Right renal pelvis (tissue), 4 donors: Measurements from ENCODE around the gene LIPN. TPM values are rescaled to one million over a fixed set of nuclear protein-coding genes. Genes with fewer than 3 reads are reported as not detected.
"Not testable (repeated sequence)": the region's sequence is repeated elsewhere in the genome, so short reads cannot be mapped to it uniquely, and the experiment has no call there.

Experiments
- DNase-seq, 4 donors: peaks; one replicate each; pipeline ENCODE4 v3.0.0-alpha.2; 2013; ENCODE audit warnings: low read depth in 4 of 4, low spot score in 3 of 4, missing footprints in 1 of 4
- polyA plus RNA-seq, 4 donors: library from polyadenylated mRNA; unstranded; fragments of 120-200 nt; gene quantifications; one replicate each; pipeline ENCODE4 v1.2.1, GENCODE V29; 2013; ENCODE audit not compliant: insufficient read length in 4 of 4

LIPN gene
- polyA plus RNA-seq: not detected

GRCh38 chr10:88759366-88760101, at the start of gene LIPN:
TSS of gene LIPN (plus strand) at chr10:88760020. CDS start at chr10:88761406, 1,386 bp downstream.
- no peak for DNase-seq

- no peak for DNase-seq
Observed at GRCh38 chr10:88715517-88715916, 44.3 kb upstream of the LIPN start.

- DNase-seq: no peak
Observed at GRCh38 chr10:88721392-88721791, 38.4 kb upstream of the LIPN start.

DNA sequence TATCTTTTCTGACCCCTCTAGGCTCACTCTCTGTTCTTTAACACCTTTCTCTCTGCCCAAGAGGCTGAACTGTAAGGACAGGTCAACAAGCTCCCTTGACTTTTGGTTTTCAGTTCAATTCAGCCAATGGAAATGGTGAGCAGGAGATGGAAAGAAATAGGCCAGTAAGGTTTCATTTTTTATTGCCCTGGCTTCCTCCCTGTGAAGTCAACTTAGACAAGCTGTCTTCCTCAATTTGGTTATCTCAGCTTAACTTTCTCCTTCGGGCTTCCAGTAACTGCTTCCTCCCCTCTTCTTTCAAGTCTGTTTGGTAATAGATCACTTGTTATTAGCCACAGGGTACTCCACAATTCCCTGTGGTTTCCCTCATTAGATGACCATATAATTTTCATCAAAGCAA, 34.0 kb upstream of the LIPN start:
- DNase-seq: no peak

- no peak for DNase-seq
Observed at GRCh38 chr10:88728107-88728763, 31.6 kb upstream of the LIPN start.

DNA sequence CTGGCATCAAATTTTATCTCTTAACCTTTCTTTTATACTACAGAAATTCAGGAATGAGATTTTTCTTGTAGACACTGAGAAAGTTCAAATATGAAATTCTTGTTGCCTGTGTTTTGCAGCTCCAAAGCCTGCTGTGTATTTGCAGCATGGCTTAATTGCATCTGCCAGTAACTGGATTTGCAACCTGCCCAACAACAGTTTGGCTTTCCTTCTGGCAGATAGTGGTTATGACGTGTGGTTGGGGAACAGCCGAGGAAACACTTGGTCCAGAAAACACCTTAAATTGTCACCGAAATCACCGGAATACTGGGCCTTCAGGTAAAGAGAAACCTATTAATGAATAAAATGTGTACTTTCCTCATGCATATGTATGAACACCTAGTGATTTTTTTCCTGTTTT, 29.0 kb upstream of the LIPN start:
- no peak for DNase-seq

GRCh38 chr10:88731296-88731695, 28.5 kb upstream of the LIPN start:
- no peak for DNase-seq

DNA sequence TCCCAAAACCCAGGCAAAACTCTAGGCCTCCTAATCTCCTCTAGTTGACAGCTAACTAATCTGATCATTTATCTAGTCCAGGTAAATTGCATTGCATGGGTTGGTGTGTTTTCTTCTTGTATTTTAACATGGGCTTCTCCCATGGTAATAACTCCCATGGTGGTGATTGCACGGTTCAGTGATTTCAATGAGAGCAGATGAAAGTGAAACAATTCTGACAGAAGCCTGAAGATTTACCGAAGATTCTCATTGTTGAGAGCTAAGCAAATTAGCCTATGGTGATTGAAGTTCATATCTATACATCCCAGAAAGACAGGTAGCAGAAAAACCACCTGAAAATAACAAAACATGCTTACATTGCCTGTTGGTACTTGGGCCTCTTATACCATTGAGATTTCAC, 26.6 kb upstream of the LIPN start:
- no peak for DNase-seq

DNA sequence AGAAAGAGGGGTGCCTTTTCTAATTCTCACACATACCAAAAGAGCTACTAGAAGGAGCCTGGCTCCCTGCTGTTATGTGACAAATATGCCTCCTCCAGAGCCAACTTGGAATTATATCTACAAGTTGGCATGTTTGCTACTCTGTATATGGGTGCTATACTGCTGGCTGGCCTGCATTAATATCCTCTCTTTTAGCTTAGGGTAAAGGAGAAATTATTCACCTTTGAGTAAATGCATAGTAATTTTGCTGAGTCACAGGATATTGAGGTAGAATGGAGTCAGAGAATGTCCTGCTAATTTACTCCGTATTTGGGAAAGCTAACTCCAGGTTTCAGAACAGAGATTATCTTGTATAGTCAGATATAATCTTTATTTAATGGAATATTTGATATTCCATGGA, 24.2 kb upstream of the LIPN start:
- DNase-seq: no peak

DNA sequence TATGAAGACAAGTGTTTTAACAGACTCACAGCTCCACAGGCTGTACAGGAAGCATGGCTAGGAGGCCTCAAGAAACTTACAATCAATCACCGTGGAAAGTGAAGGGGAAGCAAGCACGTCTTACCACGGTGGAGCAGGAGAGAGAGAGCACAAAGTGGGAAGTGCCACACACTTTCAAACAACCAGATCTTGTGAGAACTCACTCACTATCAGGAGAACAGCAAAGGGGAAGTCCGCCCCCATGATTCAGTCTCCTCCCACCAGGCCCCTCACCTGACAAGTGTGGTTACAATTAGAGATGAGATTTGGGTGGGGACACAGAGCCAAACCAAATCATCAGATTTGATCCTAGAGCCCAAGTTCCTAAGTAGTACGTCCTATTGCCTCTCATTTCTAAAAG, 17.9 kb upstream of the LIPN start:
- not testable (repeated sequence) for DNase-seq

- DNase-seq: no peak
Observed at GRCh38 chr10:88742448-88742847, 17.4 kb upstream of the LIPN start.

DNA sequence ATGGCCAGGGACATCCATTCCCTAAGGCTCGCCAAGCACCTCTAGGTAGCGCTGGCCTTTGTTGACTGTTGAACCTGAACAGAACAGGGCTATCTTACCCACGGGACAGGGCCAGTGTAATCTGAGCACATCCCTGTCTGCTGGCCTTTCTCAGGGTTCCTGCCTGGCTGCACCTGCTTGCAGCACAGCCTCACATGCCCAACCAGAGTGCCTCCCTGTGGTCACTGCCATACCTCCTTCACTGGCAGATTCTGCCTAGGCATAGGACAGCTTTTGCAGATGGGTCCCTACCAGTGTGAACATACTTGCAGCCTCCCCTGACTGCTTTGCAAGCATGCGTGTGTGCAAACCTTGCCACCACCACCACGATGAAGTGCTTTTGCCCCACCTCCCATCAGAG, 15.8 kb upstream of the LIPN start:
- DNase-seq: no peak

DNA sequence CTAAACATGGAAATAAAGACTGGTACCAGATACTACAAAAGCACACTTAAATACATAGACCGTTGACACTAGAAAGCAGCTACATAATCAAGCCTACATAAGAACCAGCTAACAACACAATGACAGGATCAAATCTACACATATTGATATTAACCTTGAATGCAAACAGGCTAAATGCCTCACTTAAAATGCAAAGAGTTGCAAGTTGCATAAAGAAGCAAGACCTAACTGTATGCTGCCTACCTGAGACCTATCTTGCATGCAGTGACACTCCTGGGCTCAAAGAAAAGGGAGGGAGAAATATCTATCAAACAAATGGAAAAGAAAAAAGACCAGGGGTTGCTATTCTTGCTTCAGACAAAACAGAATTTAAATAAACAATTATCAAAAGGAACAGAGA, 14.2 kb upstream of the LIPN start:
- DNase-seq: no peak

- no peak for DNase-seq
Observed at GRCh38 chr10:88754287-88754686, 5.5 kb upstream of the LIPN start.

DNA sequence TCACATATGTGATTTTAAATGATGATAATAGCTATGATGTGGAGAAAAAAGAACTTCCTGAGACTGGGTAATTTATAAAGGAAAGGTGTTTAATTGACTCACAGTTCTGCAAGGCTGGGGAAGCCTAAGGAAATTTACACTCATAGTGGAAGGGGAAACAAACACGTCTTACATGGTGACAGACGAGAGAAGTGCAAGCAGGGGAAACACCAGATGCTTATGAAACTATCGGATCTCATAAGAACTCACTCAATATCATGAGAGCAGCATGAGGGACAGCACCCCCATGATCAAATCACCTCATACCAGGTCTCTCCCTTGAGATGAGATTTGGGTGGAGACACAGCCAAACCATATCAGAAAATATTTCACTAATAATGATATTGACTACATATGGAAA, 4.1 kb upstream of the LIPN start:
- no peak for DNase-seq

- DNase-seq: no peak
Observed at GRCh38 chr10:88756660-88757059, 3.2 kb upstream of the LIPN start.

DNA sequence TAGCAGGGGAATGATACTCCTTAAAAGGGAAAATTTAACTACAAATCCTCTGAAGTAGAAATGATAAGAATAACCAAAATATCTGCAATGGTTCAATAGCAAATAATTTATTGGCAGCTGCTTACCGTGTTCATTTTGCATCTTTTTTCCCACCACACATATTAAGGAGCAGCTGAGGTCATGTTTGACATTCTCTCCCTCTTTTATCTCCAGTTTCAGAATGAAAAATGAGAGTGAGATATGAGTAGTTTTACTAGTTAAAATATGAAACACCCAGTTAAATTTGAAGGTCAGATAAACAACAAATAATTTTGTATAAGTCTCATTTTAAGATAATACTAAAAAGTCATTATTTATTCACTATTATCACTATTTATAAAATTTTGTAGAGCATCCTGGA, 3.1 kb downstream of the LIPN start:
- DNase-seq: no peak

DNA sequence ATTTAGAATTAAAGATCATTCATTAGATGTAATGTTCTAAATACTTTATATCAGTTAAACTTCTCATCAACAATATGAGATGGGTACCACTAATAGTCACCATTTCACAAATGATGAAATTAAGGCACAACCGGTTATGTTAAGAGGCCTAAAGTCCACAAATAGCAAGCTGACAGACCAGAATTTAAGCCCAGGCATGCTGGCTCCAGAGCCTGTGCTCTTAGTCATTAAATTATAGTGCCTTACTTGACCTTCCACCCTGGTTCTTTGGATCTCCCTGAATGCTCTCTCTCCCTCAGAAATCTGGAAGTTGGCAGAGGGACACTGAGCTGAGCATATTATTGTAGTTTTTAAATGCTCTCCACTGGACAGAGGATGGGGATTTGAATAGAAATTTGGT, 3.6 kb downstream of the LIPN start:
- peak in 1 of 4 donors; percentile 12 for DNase-seq

GRCh38 chr10:88764110-88764509, 4.3 kb downstream of the LIPN start:
- DNase-seq: no peak

DNA sequence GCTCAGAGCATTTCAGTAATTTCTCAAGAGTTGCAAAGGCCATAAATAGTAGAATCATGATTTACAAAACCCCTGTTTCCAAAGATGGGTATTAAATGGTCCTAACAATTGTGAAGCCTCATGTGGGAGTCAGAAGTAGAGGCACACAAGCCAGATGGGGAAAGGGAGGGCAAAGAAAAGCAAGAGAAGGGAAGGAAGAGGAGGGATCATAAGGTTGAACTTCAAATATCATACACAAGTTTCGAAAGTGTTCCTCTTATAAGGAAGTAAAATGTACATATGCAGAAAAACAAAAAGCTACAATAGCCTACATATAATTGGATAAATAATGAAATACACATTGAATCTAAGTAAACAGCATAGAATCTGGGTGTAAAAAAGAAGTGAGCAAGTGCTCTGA, 6.0 kb downstream of the LIPN start:
- no peak for DNase-seq

- DNase-seq: no peak
Observed at GRCh38 chr10:88769384-88769783, 9.6 kb downstream of the LIPN start.

GRCh38 chr10:88781206-88781605, 21.4 kb downstream of the LIPN start:
- no peak for DNase-seq
